GM12865 (cell line): ENCODE results near the gene SURF4.

Experiments
- DNase-seq: peaks from one replicate; pipeline ENCODE4 v3.0.0; 2010; ENCODE audit warnings: low read depth
- H3K4me3 ChIP-seq: 2 replicates; pipeline ENCODE4 v1.5.1; 2011; ENCODE audit warnings: mild to moderate bottlenecking, low read depth, low read length, control low read depth
- CTCF ChIP-seq: IDR thresholded peaks from 2 replicates; pipeline ENCODE4 v1.5.1; 2011; ENCODE audit warnings: low read length, control low read depth, low read depth, inconsistent platforms; ENCODE audit not compliant: insufficient read depth; ENCODE audit errors: missing control alignments

The SURF4 gene

GRCh38 chr9:133345596-133345995 lies 30.3 kb downstream of the SURF4 start:
- no peak for DNase-seq
- TF ChIP-seq CTCF, result no peak
- no peak overlapping the region for H3K4me3 ChIP-seq

GRCh38 chr9:133344979-133345378 lies 30.9 kb downstream of the SURF4 start:
- TF ChIP-seq CTCF, result no peak
- no peak for DNase-seq
- no peak overlapping the region for H3K4me3 ChIP-seq

- H3K4me3 ChIP-seq, result no peak overlapping the region
- DNase-seq, result no peak
- TF ChIP-seq CTCF, result no peak
Measured at GRCh38 chr9:133344071-133344470, 31.8 kb downstream of the SURF4 start.

DNA sequence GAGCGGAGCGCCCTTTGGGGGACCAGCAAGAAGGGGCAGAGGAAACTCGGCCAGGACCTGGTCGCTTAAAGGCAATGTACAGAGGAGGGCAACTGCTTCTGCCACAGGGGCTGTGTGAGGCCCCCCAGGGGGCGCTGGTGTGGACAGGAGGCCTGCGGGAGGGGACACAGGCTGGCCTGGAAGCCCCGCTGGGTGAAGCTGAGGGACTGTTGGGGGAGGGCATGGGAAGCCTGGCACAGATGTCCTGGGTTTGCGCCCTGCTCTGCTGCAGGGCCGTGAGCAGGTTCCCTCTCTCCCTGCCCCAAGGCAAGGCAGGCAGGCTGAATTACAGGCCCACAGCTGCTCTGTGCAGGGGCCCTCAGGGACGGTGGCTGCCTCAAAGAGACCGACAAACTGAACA lies 33.3 kb downstream of the SURF4 start:
- no peak for TF ChIP-seq CTCF
- no peak overlapping the region for H3K4me3 ChIP-seq
- no peak for DNase-seq

- H3K4me3 ChIP-seq, result no peak overlapping the region
- no peak for DNase-seq
- TF ChIP-seq CTCF, result no peak
Measured at GRCh38 chr9:133342069-133342406, 33.8 kb downstream of the SURF4 start.

- no peak for TF ChIP-seq CTCF
- DNase-seq, result no peak
- no peak overlapping the region for H3K4me3 ChIP-seq
Measured at GRCh38 chr9:133341369-133342068, 34.3 kb downstream of the SURF4 start.

DNA sequence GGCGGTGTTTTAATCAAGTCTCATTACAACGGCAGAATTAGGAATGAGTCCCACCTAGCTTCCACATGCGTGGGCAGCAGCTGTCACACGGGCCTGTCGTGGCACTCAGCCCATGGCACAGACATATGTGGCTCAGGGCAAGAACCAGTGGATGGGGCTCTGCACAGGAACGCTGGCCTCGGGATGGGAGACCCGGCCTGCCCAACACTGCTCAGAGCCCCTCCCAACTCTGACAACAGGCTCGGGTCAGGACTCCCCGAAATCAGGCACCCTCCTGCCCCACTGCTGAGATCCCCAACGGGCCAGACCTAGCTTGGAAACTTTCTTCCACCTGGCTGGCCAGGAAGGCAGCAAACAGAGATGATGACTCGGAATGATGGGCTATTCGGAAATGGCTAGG lies 34.9 kb downstream of the SURF4 start:
- no peak overlapping the region for H3K4me3 ChIP-seq
- no peak for TF ChIP-seq CTCF
- DNase-seq, result no peak
